Femur (tissue), 1 donor: Measurements from ENCODE around the gene VIP.

Experiments
- DNase-seq: peaks from one replicate; pipeline ENCODE4 v3.0.0-alpha.2; 2017

Gene VIP

GRCh38 chr6:152783217-152783878, 32.8 kb downstream of the VIP start:
- no peak for DNase-seq

- DNase-seq = no peak
Measured at GRCh38 chr6:152794696-152795095, 44.1 kb downstream of the VIP start.

GRCh38 chr6:152804150-152804549, 53.6 kb downstream of the VIP start:
- DNase-seq = no peak
